Measurements from ENCODE around the gene PACSIN3. TPM values are rescaled to one million over a fixed set of nuclear protein-coding genes. Genes with fewer than 3 reads are reported as not detected.

PACSIN3 gene
- total RNA-seq, 4 donors from 2014 or later: 129 to 369 (median 205) TPM

- Histone ChIP-seq H3K4me1 (peaks cover 27 to 31% of the 10 kb centered on the region in 2 donors), H3K27me3 (no peaks in the 10 kb centered on the region), H3K27ac (peak overlapping the region in 1 of 4 donors; percentile 51), H3K36me3 (peaks cover 4 to 84% of the 10 kb centered on the region in 2 donors), H3K4me3 (no peak overlapping the region), H3K9me3 (no peaks in the 10 kb centered on the region)
- intact Hi-C loops (cut with DNase I; ENCODE audit: low total_unique reads) (loop anchor here (10.0 kb wide), 1 partner anchor 466 kb away; the partner anchor contains the start of genes ARHGAP1 and ZNF408), in situ Hi-C loops (cut with MboI; ENCODE audit: low sequenced_read_pairs in 4 of 4) (no loop called here)
- no peak for TF ChIP-seq CTCF (IDR thresholded peaks at IDR 0.05 in 4 of 5, conservative IDR thresholded peaks at IDR 0.05 in 1 of 5)
- TF ChIP-seq POLR2A (IDR thresholded peaks at IDR 0.05): no peak
- ATAC-seq (no peak), DNase-seq (no peak)
Observed at GRCh38 chr11:47171061-47171838, 15.0 kb downstream of the PACSIN3 start.

GRCh38 chr11:47166368-47166767 lies 19.9 kb downstream of the PACSIN3 start:
- H3K4me1 ChIP-seq: peaks cover 4 to 7% of the 10 kb centered on the region in 2 donors
- in situ Hi-C loops (cut with MboI; ENCODE audit: low sequenced_read_pairs in 4 of 4): no loop called here
- no peak overlapping the region for H3K27ac ChIP-seq
- ATAC-seq (no peak), DNase-seq (no peak)
- TF ChIP-seq CTCF (IDR thresholded peaks at IDR 0.05 in 4 of 5, conservative IDR thresholded peaks at IDR 0.05 in 1 of 5) (no peak), POLR2A (IDR thresholded peaks at IDR 0.05) (no peak)
- no peak overlapping the region for H3K4me3 ChIP-seq
- peaks cover 4 to 79% of the 10 kb centered on the region in 2 donors for H3K36me3 ChIP-seq
- H3K27me3 ChIP-seq: no peaks in the 10 kb centered on the region
- intact Hi-C loops (cut with DNase I; ENCODE audit: low total_unique reads): no loop called here
- no peaks in the 10 kb centered on the region for H3K9me3 ChIP-seq

- ATAC-seq: no peak
- Histone ChIP-seq H3K36me3 (peaks cover 4 to 69% of the 10 kb centered on the region in 2 donors), H3K4me3 (no peak overlapping the region), H3K27me3 (no peaks in the 10 kb centered on the region), H3K27ac (no peak overlapping the region), H3K9me3 (no peaks in the 10 kb centered on the region), H3K4me1 (peaks cover 4 to 13% of the 10 kb centered on the region in 2 donors)
- no peak for TF ChIP-seq CTCF (IDR thresholded peaks at IDR 0.05 in 4 of 5, conservative IDR thresholded peaks at IDR 0.05 in 1 of 5)
- no peak for TF ChIP-seq POLR2A (IDR thresholded peaks at IDR 0.05)
- DNase-seq: no peak
- in situ Hi-C loops (cut with MboI; ENCODE audit: low sequenced_read_pairs in 4 of 4): no loop called here
- intact Hi-C loops (cut with DNase I; ENCODE audit: low total_unique reads): no loop called here
Observed at GRCh38 chr11:47165253-47165840, 20.9 kb downstream of the PACSIN3 start.

- Histone ChIP-seq H3K9me3 (no peaks in the 10 kb centered on the region), H3K27me3 (no peaks in the 10 kb centered on the region), H3K36me3 (peaks cover 4 to 61% of the 10 kb centered on the region in 2 donors), H3K27ac (no peak overlapping the region), H3K4me3 (no peak overlapping the region), H3K4me1 (peaks cover 4 to 13% of the 10 kb centered on the region in 2 donors)
- intact Hi-C loops (cut with DNase I; ENCODE audit: low total_unique reads): loop anchor here (5.0 kb wide), 1 partner anchor 193 kb away; no protein-coding TSS in a partner anchor
- peak in 1 of 2 donors; percentile 29 for DNase-seq
- in situ Hi-C loops (cut with MboI; ENCODE audit: low sequenced_read_pairs in 4 of 4): no loop called here
- ATAC-seq: no peak
- TF ChIP-seq POLR2A (IDR thresholded peaks at IDR 0.05) (no peak), CTCF (IDR thresholded peaks at IDR 0.05 in 4 of 5, conservative IDR thresholded peaks at IDR 0.05 in 1 of 5) (no peak)
Observed at GRCh38 chr11:47164321-47164720, 21.9 kb downstream of the PACSIN3 start.
